Psoas muscle (tissue), 8 donors: Measurements from ENCODE around the gene MEX3D. TPM values are rescaled to one million over a fixed set of nuclear protein-coding genes. Genes with fewer than 3 reads are reported as not detected.

Experiments
- ATAC-seq, 4 donors: fragments of 200-7000 bp; cut with Tn5 transposase; one replicate each; pipeline ENCODE4 v1.9.1; 2020; ENCODE audit warnings: moderate library complexity in 3 of 4, mild to moderate bottlenecking in 2 of 4
- DNase-seq, 2 donors: peaks; one replicate each; pipeline ENCODE4 v3.0.0-alpha.2; 2020
- H3K27ac ChIP-seq: fragments of 200-600 bp; one replicate; pipeline ENCODE4 v1.8.0; 2022
- H3K27me3 ChIP-seq, 3 donors: fragments of 200-600 bp in 1 of 3; one replicate each; pipeline versions ENCODE4 v1.6.1 to v1.8.0; 2013 to 2022; ENCODE audit warnings: low read length in 2 of 3, mild to moderate bottlenecking in 2 of 3, moderate library complexity in 1 of 3; ENCODE audit not compliant: insufficient read depth in 3 of 3
- H3K36me3 ChIP-seq, 2 donors: fragments of 200-600 bp in 1 of 2; one replicate each; pipeline versions ENCODE4 v1.6.1 to v1.8.0; 2013 to 2022; ENCODE audit warnings: low read depth in 1 of 2, mild to moderate bottlenecking in 1 of 2, moderate library complexity in 1 of 2; ENCODE audit not compliant: insufficient read depth in 1 of 2
- H3K4me1 ChIP-seq: fragments of 200-600 bp; one replicate; pipeline ENCODE4 v1.8.0; 2022
- H3K4me3 ChIP-seq: fragments of 200-600 bp; one replicate; pipeline ENCODE4 v1.8.0; 2022; ENCODE audit warnings: mild to moderate bottlenecking
- H3K9me3 ChIP-seq: fragments of 200-600 bp; one replicate; pipeline ENCODE4 v1.8.0; 2022
- WGBS, 3 donors: extraction: QIAGEN DNeasy Blood & Tissue Kit; methylation state at CpG; one replicate each; pipeline versions ENCODE4 v1.1.6 to v1.1.7; 2013; 5-methylcytosine and 5-hydroxymethylcytosine counted together
- intact Hi-C, 2 donors: fragments of 100-400 bp; cut with DNase I; formaldehyde crosslinking; loops; one replicate each; pipeline versions ENCODE4 v1.11.0 to v1.14.2; 2022
- polyA plus RNA-seq, 3 donors: library from polyadenylated mRNA; stranded (reverse); fragments of 200-250 nt; gene quantifications; one replicate each; pipeline ENCODE4 v1.2.3, GENCODE V29; 2013
- total RNA-seq, 4 donors: library from RNA; stranded (reverse); fragmentation: NEBNext Ultra II Directional in 2 of 4; extraction: Animal tissue kit (Norgen Biotek cat#: 25700) in 2 of 4; gene quantifications; one replicate each; pipeline versions ENCODE4 v1.2.1 to v1.2.4, GENCODE V29; 2021 to 2023
- TF ChIP-seq, protein P1 (sequence below): fragments of 200-600 bp; IDR thresholded peaks from one replicate; pipeline ENCODE4 v1.8.0; 2022; ENCODE audit warnings: antibody characterized with exemption
- donor health status: healthy with polysubstance abuse.
- donor health status: DM: no; HTN: no; CAD: no; lungs with moderate emphysema.
- donor health status: Bipolar disorder and iron deficiency.
- donor health status: healthy.
- donor health status: DM: yes; HTN: yes; CAD: no.
- donor health status: DM: no; HTN: no; CAD: no.
- donor health status: DM: no; HTN: no; CAD: no.
- donor health status: DM: yes; HTN: yes; CAD: no.

MEX3D gene
- total and polyA plus RNA-seq, 7 donors: 0.70 to 3.7 (median 2.5) TPM

GRCh38 chr19:1592024-1592754, 24.1 kb upstream of the MEX3D start:
- WGBS, 3 donors: 0 to 1% (median 0%) methylated on average over 67 to 94 of the region's 94 CpGs
- TF ChIP-seq, protein P1, sequence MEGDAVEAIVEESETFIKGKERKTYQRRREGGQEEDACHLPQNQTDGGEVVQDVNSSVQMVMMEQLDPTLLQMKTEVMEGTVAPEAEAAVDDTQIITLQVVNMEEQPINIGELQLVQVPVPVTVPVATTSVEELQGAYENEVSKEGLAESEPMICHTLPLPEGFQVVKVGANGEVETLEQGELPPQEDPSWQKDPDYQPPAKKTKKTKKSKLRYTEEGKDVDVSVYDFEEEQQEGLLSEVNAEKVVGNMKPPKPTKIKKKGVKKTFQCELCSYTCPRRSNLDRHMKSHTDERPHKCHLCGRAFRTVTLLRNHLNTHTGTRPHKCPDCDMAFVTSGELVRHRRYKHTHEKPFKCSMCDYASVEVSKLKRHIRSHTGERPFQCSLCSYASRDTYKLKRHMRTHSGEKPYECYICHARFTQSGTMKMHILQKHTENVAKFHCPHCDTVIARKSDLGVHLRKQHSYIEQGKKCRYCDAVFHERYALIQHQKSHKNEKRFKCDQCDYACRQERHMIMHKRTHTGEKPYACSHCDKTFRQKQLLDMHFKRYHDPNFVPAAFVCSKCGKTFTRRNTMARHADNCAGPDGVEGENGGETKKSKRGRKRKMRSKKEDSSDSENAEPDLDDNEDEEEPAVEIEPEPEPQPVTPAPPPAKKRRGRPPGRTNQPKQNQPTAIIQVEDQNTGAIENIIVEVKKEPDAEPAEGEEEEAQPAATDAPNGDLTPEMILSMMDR: no peak
- H3K27me3 ChIP-seq: no peaks in the 10 kb centered on the region
- no peaks in the 10 kb centered on the region for H3K9me3 ChIP-seq
- DNase-seq: peak; percentile 91 to 94
- intact Hi-C loops: no loop called here
- peak overlapping the region; percentile 97 for H3K27ac ChIP-seq
- peak; percentile 81 to 84 (median 83) for ATAC-seq
- H3K36me3 ChIP-seq: peaks cover under 1 to 29% of the 10 kb centered on the region in 2 donors
- peaks cover 31% of the 10 kb centered on the region for H3K4me1 ChIP-seq
- peak overlapping the region; percentile 95 for H3K4me3 ChIP-seq

DNA sequence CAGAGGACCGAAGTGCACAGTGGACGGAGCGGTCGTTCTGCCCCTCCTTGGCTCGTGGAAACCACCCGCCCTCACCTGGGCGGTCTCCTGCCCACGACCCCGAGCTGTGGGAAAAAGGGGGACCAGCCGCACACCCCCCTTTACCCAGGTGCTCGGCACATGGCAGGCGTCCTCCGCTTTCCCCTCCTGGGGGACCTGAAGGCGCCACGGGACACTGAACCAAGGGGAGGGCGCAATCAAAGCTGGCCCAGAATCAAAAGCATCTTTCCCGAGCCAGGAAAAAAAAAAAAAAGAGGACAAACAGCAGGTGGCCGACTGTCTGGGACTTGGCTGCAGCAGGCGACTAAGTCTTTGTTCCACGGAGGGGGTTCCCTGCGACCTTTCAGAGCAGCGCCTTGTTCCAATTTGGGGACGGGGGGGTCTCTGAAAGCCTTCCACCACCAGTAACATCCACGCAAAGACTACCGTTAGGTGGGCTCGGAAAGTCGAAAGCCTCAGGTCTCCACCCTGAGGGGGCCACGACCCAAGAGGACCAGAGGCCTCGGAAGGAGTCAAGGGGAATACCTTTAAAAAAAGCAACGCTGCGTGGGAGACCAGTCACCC, 23.4 kb upstream of the MEX3D start:
- intact Hi-C loops: no loop called here
- peaks cover 0 to 23% of the 10 kb centered on the region in 2 donors for H3K36me3 ChIP-seq
- TF ChIP-seq, protein P1: no peak
- WGBS, 3 donors: 1 to 2% (median 2%) methylated on average over 29 to 31 of the region's 31 CpGs
- peak overlapping the region; percentile 95 for H3K4me3 ChIP-seq
- H3K27me3 ChIP-seq: no peaks in the 10 kb centered on the region
- peak; percentile 1 to 33 (median 8) for ATAC-seq
- H3K4me1 ChIP-seq: peaks cover 31% of the 10 kb centered on the region
- no peak for DNase-seq
- H3K27ac ChIP-seq: peak overlapping the region; percentile 97
- H3K9me3 ChIP-seq: no peaks in the 10 kb centered on the region

GRCh38 chr19:1590641-1591397, 22.7 kb upstream of the MEX3D start:
- H3K27ac ChIP-seq: peak overlapping the region; percentile 97
- 21 to 32% (median 28%) methylated on average over 10 of the region's 10 CpGs for WGBS, 3 donors

DNA sequence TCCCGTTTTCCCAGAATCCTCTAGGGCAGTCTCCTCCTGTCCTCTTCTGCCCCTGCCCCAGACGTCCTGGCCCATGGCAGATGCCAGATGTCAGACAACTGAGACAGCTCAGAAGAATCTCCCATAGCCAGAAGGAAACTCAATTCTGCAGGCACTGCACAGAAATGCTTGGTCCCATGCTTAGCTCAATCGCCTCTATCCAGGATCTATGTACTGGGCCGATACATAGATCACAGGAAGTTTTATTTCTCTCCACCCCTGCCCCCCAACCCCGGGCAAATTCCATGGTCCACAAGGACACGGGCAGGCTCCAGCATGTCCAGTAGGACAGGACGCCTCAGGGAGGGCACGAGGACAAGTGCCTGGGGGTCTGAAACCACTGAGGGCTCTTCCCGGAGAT, 19.7 kb upstream of the MEX3D start:
- peak overlapping the region; percentile 42 for H3K27ac ChIP-seq
- WGBS, 3 donors: 34 to 48% (median 39%) methylated on average over 9 of the region's 9 CpGs
- TF ChIP-seq, protein P1: no peak
- H3K9me3 ChIP-seq: no peaks in the 10 kb centered on the region
- intact Hi-C loops: no loop called here
- no peaks in the 10 kb centered on the region for H3K27me3 ChIP-seq
- ATAC-seq (no peak), DNase-seq (no peak)
- H3K4me3 ChIP-seq: no peak overlapping the region
- H3K4me1 ChIP-seq: peaks cover 31% of the 10 kb centered on the region
- H3K36me3 ChIP-seq: peaks cover 0 to 22% of the 10 kb centered on the region in 2 donors

More at GRCh38 chr19:1590641-1591397, 22.7 kb upstream of the MEX3D start:
- no peak for DNase-seq
- Histone ChIP-seq H3K4me1 (peaks cover 31% of the 10 kb centered on the region), H3K9me3 (no peaks in the 10 kb centered on the region), H3K4me3 (peak overlapping the region; percentile 95), H3K27me3 (no peaks in the 10 kb centered on the region), H3K36me3 (peaks cover 0 to 16% of the 10 kb centered on the region in 2 donors)
- TF ChIP-seq, protein P1: no peak
- intact Hi-C loops: no loop called here
- no peak for ATAC-seq
